ENCODE results near the gene ZNF787. TPM values are rescaled to one million over a fixed set of nuclear protein-coding genes. Genes with fewer than 3 reads are reported as not detected.

The ZNF787 gene
- total RNA-seq, 1 donor from 2014 or later = 34.0 TPM

DNA sequence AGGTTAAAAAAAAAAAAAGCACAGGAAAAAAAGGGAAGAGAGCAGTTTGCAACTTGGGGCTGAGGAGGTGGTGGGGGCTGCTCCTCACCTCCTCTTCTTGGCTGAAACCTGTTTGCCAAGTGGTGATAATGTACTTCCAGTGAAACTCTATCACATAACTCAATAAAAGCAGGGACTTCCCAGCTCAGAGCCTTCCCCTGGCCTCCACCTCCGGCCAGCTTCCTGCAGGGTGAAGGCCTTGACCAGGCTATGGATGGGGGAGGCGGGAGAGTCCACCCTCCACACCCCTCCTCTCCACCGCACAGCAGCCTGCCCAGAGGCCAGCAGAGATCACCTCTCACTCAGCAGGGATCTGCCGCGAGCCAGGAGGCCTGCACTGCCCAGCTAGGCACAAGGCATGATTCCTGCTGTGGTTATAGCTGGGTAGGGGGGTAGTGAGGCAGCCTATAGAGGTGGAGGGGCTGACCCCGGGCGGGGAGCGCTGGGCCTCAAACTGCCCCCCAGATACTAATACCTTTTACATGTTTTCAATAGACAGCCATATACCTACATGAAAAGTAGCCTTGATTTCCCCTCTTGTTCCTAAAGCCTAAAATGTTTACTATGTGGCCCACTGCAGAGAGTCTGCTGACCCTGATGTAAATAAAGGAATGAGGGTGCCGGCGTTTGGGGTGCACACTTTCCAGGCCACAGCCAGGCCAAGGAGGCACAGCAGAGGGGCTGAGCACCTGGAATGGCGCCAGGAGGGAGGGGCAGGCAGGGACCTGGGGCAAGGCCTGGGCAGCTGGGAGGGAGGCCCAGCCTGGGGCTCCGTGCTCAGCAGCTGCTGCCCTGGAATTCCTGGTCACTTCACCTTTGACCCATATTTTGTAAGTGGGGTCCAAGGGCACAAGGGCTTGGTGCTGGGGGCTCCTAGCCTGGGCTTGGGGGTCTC lies 10.3 kb downstream of the ZNF787 start:
- no peak for DNase-seq (ENCODE audit: extremely low spot score, unreplicated experiment)
- Mint-ChIP-seq H3K9me3 (no peaks in the 10 kb centered on the region), H3K27ac (peak overlapping the region; percentile 88), H3K36me3 (no peaks in the 10 kb centered on the region), H3K4me1 (ENCODE audit: unreplicated experiment) (peaks cover 48% of the 10 kb centered on the region), H3K4me3 (peak overlapping the region; percentile 47), H3K27me3 (no peaks in the 10 kb centered on the region)
- TF ChIP-seq CTCF (conservative IDR thresholded peaks at IDR 0.05) = no peak

DNA sequence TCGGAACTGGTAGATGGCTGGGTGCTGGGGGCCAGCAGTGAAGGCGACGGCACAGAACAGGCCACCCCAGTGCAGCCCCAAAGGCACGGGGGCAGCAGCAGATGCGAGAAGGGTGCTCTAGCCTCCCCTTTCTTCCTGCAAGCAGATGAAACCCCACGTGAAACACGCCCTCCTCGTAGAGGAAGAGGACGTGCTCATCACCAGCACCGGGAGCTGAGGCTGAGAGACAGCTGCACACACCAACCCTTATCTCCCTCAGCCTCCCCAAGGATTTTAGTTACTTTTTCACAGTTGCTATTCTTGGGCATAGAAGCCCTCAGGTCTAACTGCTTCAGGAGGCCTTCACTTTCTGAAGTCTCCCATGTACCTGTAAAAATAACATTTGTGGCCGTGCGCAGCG lies 11.9 kb downstream of the ZNF787 start:
- Mint-ChIP-seq H3K4me3 (no peak overlapping the region), H3K36me3 (no peaks in the 10 kb centered on the region), H3K4me1 (ENCODE audit: unreplicated experiment) (peaks cover 40% of the 10 kb centered on the region), H3K27me3 (no peaks in the 10 kb centered on the region), H3K27ac (no peak overlapping the region), H3K9me3 (no peaks in the 10 kb centered on the region)
- DNase-seq (ENCODE audit: extremely low spot score, unreplicated experiment) = no peak
- no peak for TF ChIP-seq CTCF (conservative IDR thresholded peaks at IDR 0.05)

DNA sequence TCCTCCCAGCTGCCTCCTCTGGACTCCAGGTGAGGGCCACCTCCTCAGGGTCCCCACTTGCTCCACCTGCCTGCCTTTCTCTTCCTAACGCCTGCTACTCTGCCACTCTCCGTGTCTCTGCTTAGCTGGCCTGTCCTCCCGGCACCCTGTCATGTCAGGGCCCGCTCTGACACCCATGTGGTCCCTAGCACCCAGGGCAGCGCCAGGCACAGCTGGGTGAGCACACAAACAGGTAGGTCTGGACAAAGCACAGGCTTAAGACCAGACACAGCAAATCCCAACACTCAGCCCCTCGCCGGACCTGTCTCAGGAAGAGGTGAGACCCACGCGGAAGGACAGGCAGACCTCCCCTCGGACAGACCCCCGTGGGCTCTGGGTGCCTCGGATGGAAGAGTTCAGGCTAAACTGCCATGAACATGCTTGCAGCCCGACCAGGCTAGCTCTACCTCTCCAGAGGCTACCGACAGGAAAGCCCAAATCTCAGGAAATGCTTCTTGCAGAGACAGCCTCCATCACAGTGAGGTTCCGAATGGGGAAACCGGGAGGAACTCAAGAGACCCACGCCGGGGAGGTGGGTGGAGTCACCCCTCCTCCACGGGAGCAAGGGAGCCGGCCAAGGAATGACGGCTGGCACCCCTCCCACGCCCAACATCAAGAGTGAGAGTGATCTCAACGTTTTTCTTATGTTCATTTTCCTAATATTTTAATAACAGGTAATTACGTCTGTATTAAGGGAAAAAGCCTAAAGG lies 12.5 kb downstream of the ZNF787 start:
- Mint-ChIP-seq H3K4me1 (ENCODE audit: unreplicated experiment) (peaks cover 36% of the 10 kb centered on the region), H3K9me3 (no peaks in the 10 kb centered on the region)

DNA sequence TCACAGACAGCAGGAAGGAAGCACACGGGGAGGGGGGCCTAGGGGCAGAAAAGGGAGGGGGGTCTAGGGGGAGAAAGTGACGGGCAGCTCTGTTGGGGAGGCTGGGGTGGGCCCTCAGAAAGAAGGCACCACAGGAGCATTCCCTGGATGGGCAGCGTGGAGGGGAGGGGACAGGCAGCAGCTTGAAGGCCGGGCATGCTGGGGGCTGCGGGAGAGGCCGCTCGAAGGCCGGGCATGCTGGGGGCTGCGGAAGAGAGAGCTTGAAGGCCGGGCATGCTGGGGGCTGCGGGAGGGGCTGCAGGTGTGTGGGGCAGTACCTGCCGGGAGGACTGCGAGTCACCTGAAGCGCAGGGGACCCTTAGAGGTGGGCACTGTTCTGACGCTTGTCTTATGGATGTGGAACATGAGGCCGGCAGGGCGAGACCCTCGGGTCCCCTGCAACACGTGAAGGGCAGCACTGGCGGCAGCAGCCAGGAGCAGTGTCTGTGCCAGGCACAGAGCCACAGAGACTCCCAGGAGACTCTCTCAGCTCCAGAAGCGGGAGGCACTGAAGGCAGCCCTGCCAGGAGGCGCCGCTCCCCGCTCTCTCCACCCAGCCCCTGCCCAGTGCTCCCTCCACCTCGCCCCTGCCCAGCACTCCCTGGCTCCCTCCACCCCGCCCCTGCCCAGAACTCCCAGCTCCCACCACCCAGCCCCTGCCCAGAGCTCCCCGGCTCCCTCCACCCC lies 13.3 kb downstream of the ZNF787 start:
- no peaks in the 10 kb centered on the region for H3K36me3 Mint-ChIP-seq
- TF ChIP-seq CTCF (conservative IDR thresholded peaks at IDR 0.05) = no peak
- H3K27me3 Mint-ChIP-seq = no peaks in the 10 kb centered on the region
- DNase-seq (ENCODE audit: extremely low spot score, unreplicated experiment) = no peak
- H3K9me3 Mint-ChIP-seq = no peaks in the 10 kb centered on the region
- no peak overlapping the region for H3K27ac Mint-ChIP-seq
- H3K4me1 Mint-ChIP-seq (ENCODE audit: unreplicated experiment) = peaks cover 28% of the 10 kb centered on the region
- H3K4me3 Mint-ChIP-seq = no peak overlapping the region

More for the DNA sequence above, 12.5 kb downstream of the ZNF787 start:
- no peak overlapping the region for H3K4me3 Mint-ChIP-seq
- TF ChIP-seq CTCF (conservative IDR thresholded peaks at IDR 0.05) = no peak
- H3K36me3 Mint-ChIP-seq = no peaks in the 10 kb centered on the region
- no peak for DNase-seq (ENCODE audit: extremely low spot score, unreplicated experiment)
- H3K27me3 Mint-ChIP-seq = no peaks in the 10 kb centered on the region
- H3K27ac Mint-ChIP-seq = peak overlapping the region; percentile 70

GRCh38 chr19:56106993-56107392 lies 14.1 kb downstream of the ZNF787 start:
- no peak for DNase-seq (ENCODE audit: extremely low spot score, unreplicated experiment)
- Mint-ChIP-seq H3K4me1 (ENCODE audit: unreplicated experiment) (peaks cover 22% of the 10 kb centered on the region), H3K27ac (no peak overlapping the region), H3K36me3 (no peaks in the 10 kb centered on the region), H3K4me3 (no peak overlapping the region), H3K27me3 (no peaks in the 10 kb centered on the region), H3K9me3 (no peaks in the 10 kb centered on the region)
- no peak for TF ChIP-seq CTCF (conservative IDR thresholded peaks at IDR 0.05)
